GM13976 (cell line): ENCODE measurements around the gene INPP5B.

Experiments used
- DNase-seq: peaks from one replicate; pipeline ENCODE4 v3.0.0; 2012; ENCODE audit warnings: low spot score
- in situ Hi-C: fragments of 300-500 bp; cut with MboI; formaldehyde crosslinking; loops from one replicate; pipeline ENCODE4 v1.12.0; 2022; ENCODE audit warnings: low sequenced_read_pairs, mixed read lengths, inconsistent platforms; ENCODE audit not compliant: unreplicated experiment
- TF ChIP-seq, protein P1 (sequence below): IDR thresholded peaks from 2 replicates; pipeline ENCODE4 v1.5.1; 2012; ENCODE audit warnings: borderline replicate concordance, mild to moderate bottlenecking; ENCODE audit not compliant: insufficient read depth; ENCODE audit errors: extremely low read depth, missing control alignments, control extremely low read depth

Gene INPP5B

DNA sequence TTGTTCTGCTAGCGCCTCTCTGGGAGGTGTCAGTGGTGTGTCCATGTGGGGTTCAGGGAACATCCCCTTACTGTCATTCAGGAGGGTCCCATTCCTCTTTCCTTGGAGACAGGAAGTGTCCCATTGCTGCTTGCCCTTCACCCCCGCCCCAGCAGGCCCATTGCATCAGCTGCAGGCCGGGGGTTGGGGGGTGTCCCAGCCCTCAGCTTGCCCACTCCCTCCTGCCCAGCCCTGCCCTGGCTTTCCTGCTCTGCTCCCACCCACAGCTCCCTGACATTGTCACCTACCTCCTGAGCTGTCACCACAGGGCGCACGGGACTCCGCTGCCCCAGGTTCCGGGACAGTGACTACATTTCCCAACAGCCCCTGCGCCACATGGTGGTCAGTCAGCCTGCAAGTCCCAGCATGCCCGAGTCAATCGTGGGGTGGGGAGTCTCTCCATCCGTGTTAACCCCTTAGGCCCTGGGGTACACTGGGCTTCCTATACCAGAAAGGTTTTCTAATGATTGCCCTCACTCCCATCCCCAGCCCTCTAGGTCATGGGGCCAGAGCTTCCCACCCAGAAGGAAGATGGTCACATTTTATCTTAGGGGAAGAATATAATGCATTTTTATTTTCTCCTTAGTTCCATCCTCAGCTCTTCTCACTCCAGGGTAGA, at the start of gene INPP5B:
Gene INPP5B (minus strand): TSS at position 351 of the 658 bp plus-strand sequence. CDS start 745 bp downstream, outside the sequence.
- DNase-seq: peak; percentile 93
- TF ChIP-seq, protein P1, sequence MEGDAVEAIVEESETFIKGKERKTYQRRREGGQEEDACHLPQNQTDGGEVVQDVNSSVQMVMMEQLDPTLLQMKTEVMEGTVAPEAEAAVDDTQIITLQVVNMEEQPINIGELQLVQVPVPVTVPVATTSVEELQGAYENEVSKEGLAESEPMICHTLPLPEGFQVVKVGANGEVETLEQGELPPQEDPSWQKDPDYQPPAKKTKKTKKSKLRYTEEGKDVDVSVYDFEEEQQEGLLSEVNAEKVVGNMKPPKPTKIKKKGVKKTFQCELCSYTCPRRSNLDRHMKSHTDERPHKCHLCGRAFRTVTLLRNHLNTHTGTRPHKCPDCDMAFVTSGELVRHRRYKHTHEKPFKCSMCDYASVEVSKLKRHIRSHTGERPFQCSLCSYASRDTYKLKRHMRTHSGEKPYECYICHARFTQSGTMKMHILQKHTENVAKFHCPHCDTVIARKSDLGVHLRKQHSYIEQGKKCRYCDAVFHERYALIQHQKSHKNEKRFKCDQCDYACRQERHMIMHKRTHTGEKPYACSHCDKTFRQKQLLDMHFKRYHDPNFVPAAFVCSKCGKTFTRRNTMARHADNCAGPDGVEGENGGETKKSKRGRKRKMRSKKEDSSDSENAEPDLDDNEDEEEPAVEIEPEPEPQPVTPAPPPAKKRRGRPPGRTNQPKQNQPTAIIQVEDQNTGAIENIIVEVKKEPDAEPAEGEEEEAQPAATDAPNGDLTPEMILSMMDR: no peak
- in situ Hi-C loops: no loop called here

DNA sequence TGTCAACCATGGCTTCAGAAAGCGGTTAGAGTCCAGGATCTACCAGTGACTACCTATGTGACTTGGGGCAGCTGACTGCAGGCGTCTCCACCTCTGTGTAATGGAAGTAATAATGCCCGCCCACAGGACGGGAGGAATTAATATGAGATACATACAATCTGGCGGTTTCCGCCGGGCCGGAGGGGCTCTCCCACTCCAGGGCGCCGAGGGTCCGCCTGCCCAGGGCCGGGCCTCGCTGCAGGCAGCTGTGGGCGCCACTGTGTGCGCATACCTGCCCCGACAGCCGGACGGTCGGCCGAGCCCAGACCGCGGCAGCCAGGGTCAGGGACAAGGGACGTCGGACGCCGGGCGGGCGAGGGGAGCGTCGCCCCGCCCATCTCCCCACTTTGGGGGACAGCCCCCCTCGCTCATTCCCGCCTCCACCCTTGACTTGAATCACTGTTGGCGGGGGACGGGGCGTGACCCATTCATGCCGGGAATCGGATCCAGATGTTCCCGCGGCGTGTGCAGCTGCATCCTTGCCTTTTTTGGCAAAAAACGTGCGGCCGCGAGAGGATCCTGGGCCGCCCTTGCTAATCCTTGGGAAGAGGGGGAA, 49.0 kb upstream of the INPP5B start:
- no peak for DNase-seq
- in situ Hi-C loops: no loop called here
- TF ChIP-seq, protein P1: no peak

DNA sequence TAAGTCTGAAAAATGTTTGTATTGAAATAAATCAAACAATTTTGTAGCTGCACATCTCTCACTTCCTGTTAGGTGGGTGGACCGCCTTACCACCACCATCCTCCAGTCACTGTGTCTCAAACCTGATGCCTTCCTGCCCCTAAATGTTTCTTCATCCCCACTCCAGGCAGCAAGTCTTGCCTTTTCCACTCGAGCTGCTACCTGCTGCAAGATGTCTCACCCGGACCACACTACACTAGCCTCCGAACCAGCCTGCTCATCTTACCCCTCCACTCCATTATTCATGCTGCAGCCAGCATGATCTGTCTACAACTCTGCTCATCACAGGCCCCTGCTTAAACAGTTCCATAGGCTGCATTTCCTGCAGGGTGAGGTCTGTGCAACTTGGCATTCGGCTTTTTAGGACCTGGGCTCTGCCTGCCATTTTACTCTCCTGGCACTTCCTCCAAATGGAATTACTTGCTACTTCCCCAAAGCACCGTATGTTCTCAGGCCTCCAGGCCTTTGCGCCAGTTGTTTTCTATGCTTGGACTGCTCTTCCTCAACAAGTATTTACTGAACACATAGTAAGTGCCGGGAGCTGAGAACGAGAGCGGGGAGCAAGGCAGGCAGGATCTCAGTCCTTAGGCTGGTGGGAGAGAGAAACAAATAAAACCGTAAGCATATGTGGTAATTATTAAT, 48.2 kb upstream of the INPP5B start:
- TF ChIP-seq, protein P1: no peak
- in situ Hi-C loops: no loop called here

DNA sequence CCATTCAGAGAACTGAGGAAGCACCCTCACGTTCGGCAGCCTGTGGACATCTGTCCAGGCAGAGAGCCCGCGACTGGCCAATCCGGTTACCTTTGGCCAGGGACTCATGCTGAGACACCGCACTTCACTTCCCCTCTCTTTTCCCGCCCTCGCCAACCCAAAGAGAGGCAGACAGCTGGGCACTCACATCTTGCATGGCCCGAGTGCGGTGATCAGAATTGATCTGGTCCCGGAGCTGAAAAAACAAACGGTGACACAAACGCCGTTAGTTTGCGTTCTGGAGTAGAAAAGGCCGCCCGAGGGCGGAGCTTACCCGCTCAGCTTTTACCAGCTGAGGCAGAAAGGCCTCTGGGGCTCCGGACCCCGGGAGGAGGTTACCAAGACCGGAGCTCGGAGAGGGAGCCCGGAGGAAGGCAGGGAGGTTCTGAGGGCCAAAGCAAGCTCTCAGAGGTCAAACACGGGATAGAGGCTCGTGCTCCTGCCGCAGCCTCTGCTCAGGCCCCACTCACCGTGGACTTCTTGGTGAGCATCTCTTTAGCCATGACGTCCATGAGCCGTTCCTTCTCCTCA, 42.6 kb upstream of the INPP5B start:
- DNase-seq: no peak
- TF ChIP-seq, protein P1: no peak
- in situ Hi-C loops: no loop called here

More for the DNA sequence above, 48.2 kb upstream of the INPP5B start:
- DNase-seq: no peak

DNA sequence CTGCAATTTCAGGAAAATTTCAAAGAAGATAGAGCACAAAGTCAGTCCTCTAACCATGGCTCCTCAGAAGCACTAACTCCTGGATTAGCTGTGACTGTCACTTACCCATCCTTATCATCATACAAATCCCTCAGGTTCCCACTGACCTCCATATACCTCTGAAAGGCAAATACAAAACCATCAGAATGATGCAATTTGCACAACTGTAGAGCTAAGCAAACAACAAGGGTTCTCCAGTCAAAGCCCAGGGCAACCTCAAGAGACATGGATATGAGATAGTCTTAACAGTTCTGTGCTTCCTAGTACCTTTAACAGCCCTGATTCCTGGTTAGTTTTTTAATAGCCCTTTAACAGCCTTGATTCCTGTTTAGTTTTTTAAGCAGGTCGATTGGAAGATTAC, 40.8 kb upstream of the INPP5B start:
- TF ChIP-seq, protein P1: no peak
- in situ Hi-C loops: no loop called here
- no peak for DNase-seq

DNA sequence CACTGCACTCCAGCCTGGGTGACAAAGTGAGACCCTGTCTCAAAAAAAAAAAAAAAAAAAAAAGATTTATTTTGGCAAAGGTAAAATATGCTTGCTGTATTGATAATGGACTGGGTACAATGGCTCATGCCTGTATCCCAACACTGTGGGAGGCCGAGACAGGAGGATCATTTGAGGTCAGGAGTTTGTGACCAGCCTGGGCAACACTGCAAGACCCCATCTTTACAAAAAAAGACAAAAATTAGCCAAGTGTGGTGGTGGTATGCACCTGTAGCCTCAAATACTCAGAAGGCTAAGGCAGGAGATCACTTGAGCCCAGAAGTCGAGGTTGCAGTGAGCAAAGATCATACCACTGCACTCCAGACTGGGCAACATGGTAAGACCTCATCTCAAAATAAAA, 36.7 kb upstream of the INPP5B start:
- in situ Hi-C loops: no loop called here
- TF ChIP-seq, protein P1: no peak
- DNase-seq: no peak
